H1 (cell line): ENCODE measurements around the gene KLF13. TPM values are rescaled to one million over a fixed set of nuclear protein-coding genes. Genes with fewer than 3 reads are reported as not detected.

Experiments used
- ATF2 ChIP-seq: IDR thresholded peaks from 2 replicates; pipeline ENCODE4 v1.6.1; 2012; ENCODE audit warnings: low read length, inconsistent platforms
- SAP30 ChIP-seq: fragments of 300-600 bp; sonication (generic); IDR thresholded peaks from 2 replicates; pipeline ENCODE4 v1.7.1; 2012; ENCODE audit warnings: low read length, moderate library complexity, mild to moderate bottlenecking, inconsistent platforms; ENCODE audit not compliant: insufficient read depth, insufficient replicate concordance
- SP2 ChIP-seq: IDR thresholded peaks from 2 replicates; pipeline ENCODE4 v1.6.1; 2012; ENCODE audit warnings: mild to moderate bottlenecking, low read length, inconsistent platforms
- TCF12 ChIP-seq: IDR thresholded peaks from 2 replicates; pipeline ENCODE4 v1.6.1; 2011; ENCODE audit warnings: low read depth, mild to moderate bottlenecking, low read length
- polyA plus RNA-seq, 7 experiments: library from polyadenylated mRNA; depleted of rRNA in 3 of 7; stranded (reverse) in 5 of 7; unstranded in 2 of 7; fragments of >200 nt in 5 of 7; fragments of 200-250 nt in 2 of 7; gene quantifications; 1 replicate in 5 of 7; 2 replicates in 1 of 7; 4 replicates in 1 of 7; pipeline versions ENCODE4 v1.2.1 to v1.2.3, GENCODE V29; 2011 to 2013; ENCODE audit warnings: missing spikeins in 2 of 7, mixed read lengths in 2 of 7
- total RNA-seq: library from RNA; stranded (reverse); fragmentation: NEBNext Ultra II Directional; extraction: Animal tissue kit (Norgen Biotek cat#: 25700); gene quantifications from 2 replicates; pipeline ENCODE4 v1.2.1, GENCODE V29; 2021

Gene KLF13
- total and polyA plus RNA-seq, 2 of the 8 experiments (the other 6 are each of a cell fraction or from before 2014, with no cell fraction given) = 18.3 to 33.4 TPM

- TF ChIP-seq SP2 = no peak
- no peak for TF ChIP-seq ATF2
- TF ChIP-seq TCF12 = no peak
- TF ChIP-seq SAP30 = no peak
Measured at GRCh38 chr15:31280831-31281216, 45.8 kb upstream of the KLF13 start (continued).
